Measurements from ENCODE around the gene WDR54. TPM values are rescaled to one million over a fixed set of nuclear protein-coding genes. Genes with fewer than 3 reads are reported as not detected.

WDR54 gene
- total RNA-seq, result 1 to 10 TPM; 7.9 to 9.4 TPM
- long read RNA-seq, donor 1, partial matches to known transcripts, result 1 of 3 reads
- long read RNA-seq, donor 1, other reads (novel, unspliced or antisense), result 0 of 3 reads
- long read RNA-seq, donor 2, transcript WDR54-201 (10 exons, 1,147 nt), result major isoform, 39 of 49 reads
- long read RNA-seq, donor 2, partial matches to known transcripts, result 1 of 49 reads
- long read RNA-seq, donor 2, other reads (novel, unspliced or antisense), result 6 of 49 reads

- intact Hi-C loops (cut with DNase I), result no loop called here
- peak; percentile 97 for DNase-seq (ENCODE audit: low spot score)
These were observed at the start of gene WDR54, which contains the start of gene C2orf81 for GRCh38 chr2:74421221-74421870. Gene WDR54, plus strand, starts transcription at chr2:74421730. Its CDS starts 424 bp downstream, at chr2:74422154. Gene C2orf81, minus strand, starts transcription at chr2:74421619. Its CDS starts 59 bp downstream, at chr2:74421560.

- no peak for DNase-seq (ENCODE audit: low spot score)
- intact Hi-C loops (cut with DNase I), result no loop called here
These were observed 48.9 kb upstream of the WDR54 start for GRCh38 chr2:74372674-74373073.

- peak; percentile 86 for DNase-seq (ENCODE audit: low spot score)
- intact Hi-C loops (cut with DNase I), result no loop called here
These were observed 48.3 kb upstream of the WDR54 start for GRCh38 chr2:74373221-74373676.

- intact Hi-C loops (cut with DNase I), result no loop called here
- no peak for DNase-seq (ENCODE audit: low spot score)
These were observed 47.5 kb upstream of the WDR54 start for GRCh38 chr2:74373985-74374384.

GRCh38 chr2:74374509-74375205, 46.9 kb upstream of the WDR54 start:
- DNase-seq (ENCODE audit: low spot score), result peak; percentile 90
- intact Hi-C loops (cut with DNase I), result no loop called here

- DNase-seq (ENCODE audit: low spot score), result no peak
- intact Hi-C loops (cut with DNase I), result no loop called here
These were observed 45.7 kb upstream of the WDR54 start for GRCh38 chr2:74375838-74376237.

GRCh38 chr2:74378007-74378406, 43.5 kb upstream of the WDR54 start:
- no peak for DNase-seq (ENCODE audit: low spot score)
- intact Hi-C loops (cut with DNase I), result no loop called here

GRCh38 chr2:74379851-74380789, 41.4 kb upstream of the WDR54 start, which contains the start of gene DCTN1:
Gene DCTN1, minus strand, starts transcription at chr2:74380311. Its CDS starts 274 bp downstream, at chr2:74380037.
- intact Hi-C loops (cut with DNase I), result no loop called here
- DNase-seq (ENCODE audit: low spot score), result no peak

- DNase-seq (ENCODE audit: low spot score), result no peak
- intact Hi-C loops (cut with DNase I), result no loop called here
These were observed 39.8 kb upstream of the WDR54 start for GRCh38 chr2:74381751-74382150.

GRCh38 chr2:74383254-74383653, 38.3 kb upstream of the WDR54 start:
- no peak for DNase-seq (ENCODE audit: low spot score)
- intact Hi-C loops (cut with DNase I), result no loop called here

- intact Hi-C loops (cut with DNase I), result no loop called here
- no peak for DNase-seq (ENCODE audit: low spot score)
These were observed 37.5 kb upstream of the WDR54 start for GRCh38 chr2:74384051-74384450.

GRCh38 chr2:74385396-74385795, 36.1 kb upstream of the WDR54 start:
- intact Hi-C loops (cut with DNase I), result no loop called here
- no peak for DNase-seq (ENCODE audit: low spot score)

- no peak for DNase-seq (ENCODE audit: low spot score)
- intact Hi-C loops (cut with DNase I), result no loop called here
These were observed 34.2 kb upstream of the WDR54 start for GRCh38 chr2:74387346-74387745.

- DNase-seq (ENCODE audit: low spot score), result no peak
- intact Hi-C loops (cut with DNase I), result no loop called here
These were observed 30.9 kb upstream of the WDR54 start for GRCh38 chr2:74390606-74391005.

- intact Hi-C loops (cut with DNase I), result no loop called here
- no peak for DNase-seq (ENCODE audit: low spot score)
These were observed 30.3 kb upstream of the WDR54 start for GRCh38 chr2:74391209-74391579.

GRCh38 chr2:74391580-74392448, 29.7 kb upstream of the WDR54 start:
- intact Hi-C loops (cut with DNase I), result no loop called here
- DNase-seq (ENCODE audit: low spot score), result peak; percentile 99

- no peak for DNase-seq (ENCODE audit: low spot score)
- intact Hi-C loops (cut with DNase I), result no loop called here
These were observed 29.1 kb upstream of the WDR54 start for GRCh38 chr2:74392449-74392743.

- DNase-seq (ENCODE audit: low spot score), result no peak
- intact Hi-C loops (cut with DNase I), result no loop called here
These were observed 28.0 kb upstream of the WDR54 start for GRCh38 chr2:74393525-74393924.

GRCh38 chr2:74396149-74396548, 25.4 kb upstream of the WDR54 start:
- no peak for DNase-seq (ENCODE audit: low spot score)
- intact Hi-C loops (cut with DNase I), result no loop called here
